Neural progenitor cell (in vitro differentiated cells): ENCODE data around the gene UROC1. TPM values are rescaled to one million over a fixed set of nuclear protein-coding genes. Genes with fewer than 3 reads are reported as not detected.

ENCODE experiments used
- DNase-seq: peaks from one replicate; pipeline ENCODE4 v3.0.0-alpha.2; 2016; ENCODE audit warnings: low spot score
- H2AFZ ChIP-seq: fragments of 200-600 bp; sonication (generic); replicated peaks from 2 replicates; pipeline ENCODE4 v1.6.1; 2016; ENCODE audit warnings: antibody characterized with exemption
- H3F3A ChIP-seq: fragments of 200-600 bp; sonication (generic); 2 replicates; pipeline ENCODE4 v1.6.1; 2016; ENCODE audit warnings: antibody characterized with exemption, low read depth
- H3K27ac ChIP-seq: fragments of 200-600 bp; sonication (generic); 2 replicates; pipeline ENCODE4 v1.5.1; 2016; ENCODE audit warnings: mild to moderate bottlenecking
- H3K27me3 ChIP-seq: fragments of 200-600 bp; sonication (generic); 2 replicates; pipeline ENCODE4 v1.6.1; 2016; ENCODE audit warnings: mild to moderate bottlenecking, moderate library complexity
- H3K36me3 ChIP-seq: fragments of 200-600 bp; sonication (generic); 2 replicates; pipeline ENCODE4 v1.5.1; 2016
- H3K4me1 ChIP-seq: fragments of 200-600 bp; sonication (generic); 2 replicates; pipeline ENCODE4 v1.6.1; 2016; ENCODE audit warnings: mixed run types
- H3K4me2 ChIP-seq: fragments of 200-600 bp; sonication (generic); 2 replicates; pipeline ENCODE4 v1.6.1; 2016
- H3K4me3 ChIP-seq: fragments of 200-600 bp; sonication (generic); 2 replicates; pipeline ENCODE4 v1.5.1; 2016
- H3K79me2 ChIP-seq: fragments of 200-600 bp; sonication (generic); 2 replicates; pipeline ENCODE4 v1.6.1; 2016; ENCODE audit warnings: low read depth
- H3K9ac ChIP-seq: fragments of 200-600 bp; sonication (generic); 2 replicates; pipeline ENCODE4 v1.6.1; 2016
- H3K9me3 ChIP-seq: fragments of 200-600 bp; sonication (generic); 2 replicates; pipeline ENCODE4 v1.5.1; 2016; ENCODE audit warnings: low read depth
- H4K20me1 ChIP-seq: fragments of 200-600 bp; sonication (generic); 2 replicates; pipeline ENCODE4 v1.6.1; 2016; ENCODE audit warnings: low read depth
- H3K27ac Mint-ChIP-seq: 3 replicates; pipeline ENCODE4 v1.8.0; 2021; ENCODE audit warnings: mixed read lengths
- H3K27me3 Mint-ChIP-seq: 2 replicates; pipeline ENCODE4 v1.8.0; 2022; ENCODE audit warnings: low read depth, mild to moderate bottlenecking, inconsistent platforms, moderate library complexity, mixed read lengths; ENCODE audit not compliant: insufficient read depth
- H3K36me3 Mint-ChIP-seq: 3 replicates; pipeline ENCODE4 v1.8.0; 2021; ENCODE audit warnings: mixed read lengths
- H3K4me1 Mint-ChIP-seq: 3 replicates; pipeline ENCODE4 v1.8.0; 2021; ENCODE audit warnings: mixed read lengths
- H3K4me3 Mint-ChIP-seq: 3 replicates; pipeline ENCODE4 v1.8.0; 2021; ENCODE audit warnings: mild to moderate bottlenecking, moderate library complexity, mixed read lengths
- H3K9me3 Mint-ChIP-seq: 3 replicates; pipeline ENCODE4 v1.8.0; 2020; ENCODE audit warnings: mixed read lengths
- CTCF ChIP-seq: fragments of 200-600 bp; sonication (generic); IDR thresholded peaks from 2 replicates; pipeline ENCODE4 v1.5.1; 2017; ENCODE audit warnings: antibody characterized with exemption, mild to moderate bottlenecking
- EZH2 ChIP-seq: fragments of 200-600 bp; sonication (generic); IDR thresholded peaks from 2 replicates; pipeline ENCODE4 v1.6.1; 2017; ENCODE audit warnings: antibody characterized with exemption, mild to moderate bottlenecking, moderate library complexity
- EZH2phosphoT487 ChIP-seq: fragments of 200-600 bp; sonication (generic); IDR thresholded peaks from 2 replicates; pipeline ENCODE4 v1.6.1; 2017; ENCODE audit warnings: antibody characterized with exemption
- total RNA-seq: library from RNA; depleted of rRNA; stranded (reverse); fragments of >200 nt; gene quantifications from 2 replicates; pipeline ENCODE4 v1.2.3, GENCODE V29; 2015; ENCODE audit warnings: low replicate concordance

Gene UROC1
- total RNA-seq, 1 donor from 2014 or later, result not detected

GRCh38 chr3:126439346-126439967 is 78.1 kb downstream of the UROC1 start:
- no peak for DNase-seq
- no peaks in the 10 kb centered on the region for H3K27me3 ChIP-seq
- peaks cover 18% of the 10 kb centered on the region for H3K4me1 ChIP-seq
- H3K36me3 ChIP-seq, result no peaks in the 10 kb centered on the region
- peaks cover 5% of the 10 kb centered on the region for H3K36me3 Mint-ChIP-seq
- H2AFZ ChIP-seq, result no peak overlapping the region
- no peaks in the 10 kb centered on the region for H4K20me1 ChIP-seq
- H3K9me3 Mint-ChIP-seq, result no peaks in the 10 kb centered on the region
- peak overlapping the region; percentile 86 for H3K27ac Mint-ChIP-seq
- H3K4me1 Mint-ChIP-seq, result peaks cover 27% of the 10 kb centered on the region
- H3K27ac ChIP-seq, result peak overlapping the region; percentile 58
- no peaks in the 10 kb centered on the region for H3K79me2 ChIP-seq
- no peak overlapping the region for H3K4me3 ChIP-seq
- peaks cover 7% of the 10 kb centered on the region for H3K27me3 Mint-ChIP-seq
- H3K4me3 Mint-ChIP-seq, result peak overlapping the region; percentile 55
- no peak for TF ChIP-seq EZH2
- TF ChIP-seq CTCF, result no peak
- no peak for TF ChIP-seq EZH2phosphoT487
- H3K9ac ChIP-seq, result no peak overlapping the region
- no peak overlapping the region for H3K4me2 ChIP-seq
- no peaks in the 10 kb centered on the region for H3F3A ChIP-seq
- no peaks in the 10 kb centered on the region for H3K9me3 ChIP-seq

DNA sequence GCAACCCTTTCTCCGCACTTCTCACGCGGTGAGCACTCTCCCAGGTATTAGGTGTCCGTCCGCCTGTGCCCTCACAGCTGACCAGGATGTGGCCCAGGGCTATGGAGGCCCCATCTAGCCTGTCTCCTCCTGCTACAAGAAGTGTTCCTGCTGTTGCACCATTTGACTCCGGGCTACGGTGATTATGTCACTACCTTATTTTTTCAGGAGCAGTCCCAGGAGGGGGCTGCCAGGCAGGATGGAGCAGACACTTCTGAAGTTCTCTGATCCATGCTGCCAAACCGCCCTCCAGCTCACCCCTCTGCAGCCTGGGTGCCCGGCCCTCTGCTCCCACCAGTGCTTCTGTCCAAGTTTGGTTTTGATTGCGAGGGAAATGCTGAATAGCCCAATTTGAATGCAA is 78.8 kb downstream of the UROC1 start:
- Histone ChIP-seq H3K27me3 (no peaks in the 10 kb centered on the region), H3K4me1 (peaks cover 18% of the 10 kb centered on the region), H2AFZ (no peak overlapping the region), H3K27ac (no peak overlapping the region), H3K4me3 (no peak overlapping the region), H4K20me1 (no peaks in the 10 kb centered on the region), H3K4me2 (no peak overlapping the region), H3K79me2 (no peaks in the 10 kb centered on the region), H3K9ac (no peak overlapping the region), H3K9me3 (no peaks in the 10 kb centered on the region), H3F3A (no peaks in the 10 kb centered on the region), H3K36me3 (no peaks in the 10 kb centered on the region)
- H3K36me3 Mint-ChIP-seq, result peaks cover 5% of the 10 kb centered on the region
- no peak overlapping the region for H3K27ac Mint-ChIP-seq
- no peak overlapping the region for H3K4me3 Mint-ChIP-seq
- no peaks in the 10 kb centered on the region for H3K9me3 Mint-ChIP-seq
- peaks cover 7% of the 10 kb centered on the region for H3K27me3 Mint-ChIP-seq
- no peak for DNase-seq
- peaks cover 28% of the 10 kb centered on the region for H3K4me1 Mint-ChIP-seq
- TF ChIP-seq EZH2 (no peak), EZH2phosphoT487 (no peak)

DNA sequence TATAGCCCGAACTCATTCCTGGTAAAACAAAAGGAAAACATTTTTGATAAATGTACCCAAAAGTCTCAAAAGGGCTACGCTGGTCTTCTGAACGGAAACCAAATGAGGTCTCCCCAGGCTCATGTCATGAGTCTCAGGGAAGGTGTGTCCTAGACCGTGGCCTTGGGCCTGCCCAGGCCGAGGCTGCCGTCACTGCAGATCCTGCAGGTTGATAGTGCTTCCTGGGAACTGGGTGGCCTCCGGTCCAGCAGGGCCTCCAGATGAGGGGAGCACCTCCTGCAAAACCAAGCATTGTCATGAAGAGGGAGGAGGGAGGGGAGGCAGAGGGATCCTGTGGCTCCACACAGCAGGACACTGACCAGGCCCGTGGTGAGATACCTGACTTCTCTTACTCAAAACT is 79.4 kb downstream of the UROC1 start:
- no peak for DNase-seq
- H3K4me3 Mint-ChIP-seq, result no peak overlapping the region
- no peaks in the 10 kb centered on the region for H3K36me3 ChIP-seq
- H3K27ac ChIP-seq, result no peak overlapping the region
- H3K4me3 ChIP-seq, result no peak overlapping the region
- no peak overlapping the region for H2AFZ ChIP-seq
- no peak overlapping the region for H3K4me2 ChIP-seq
- peaks cover 18% of the 10 kb centered on the region for H3K4me1 ChIP-seq
- H3K27ac Mint-ChIP-seq, result no peak overlapping the region
- no peaks in the 10 kb centered on the region for H3K79me2 ChIP-seq
- H3K36me3 Mint-ChIP-seq, result peaks cover 6% of the 10 kb centered on the region
- no peaks in the 10 kb centered on the region for H4K20me1 ChIP-seq
- no peak for TF ChIP-seq EZH2
- peaks cover 28% of the 10 kb centered on the region for H3K4me1 Mint-ChIP-seq
- H3K27me3 Mint-ChIP-seq, result peaks cover 7% of the 10 kb centered on the region
- no peaks in the 10 kb centered on the region for H3K27me3 ChIP-seq
- no peaks in the 10 kb centered on the region for H3K9me3 Mint-ChIP-seq
- H3F3A ChIP-seq, result no peaks in the 10 kb centered on the region
- H3K9me3 ChIP-seq, result no peaks in the 10 kb centered on the region
- no peak overlapping the region for H3K9ac ChIP-seq

DNA sequence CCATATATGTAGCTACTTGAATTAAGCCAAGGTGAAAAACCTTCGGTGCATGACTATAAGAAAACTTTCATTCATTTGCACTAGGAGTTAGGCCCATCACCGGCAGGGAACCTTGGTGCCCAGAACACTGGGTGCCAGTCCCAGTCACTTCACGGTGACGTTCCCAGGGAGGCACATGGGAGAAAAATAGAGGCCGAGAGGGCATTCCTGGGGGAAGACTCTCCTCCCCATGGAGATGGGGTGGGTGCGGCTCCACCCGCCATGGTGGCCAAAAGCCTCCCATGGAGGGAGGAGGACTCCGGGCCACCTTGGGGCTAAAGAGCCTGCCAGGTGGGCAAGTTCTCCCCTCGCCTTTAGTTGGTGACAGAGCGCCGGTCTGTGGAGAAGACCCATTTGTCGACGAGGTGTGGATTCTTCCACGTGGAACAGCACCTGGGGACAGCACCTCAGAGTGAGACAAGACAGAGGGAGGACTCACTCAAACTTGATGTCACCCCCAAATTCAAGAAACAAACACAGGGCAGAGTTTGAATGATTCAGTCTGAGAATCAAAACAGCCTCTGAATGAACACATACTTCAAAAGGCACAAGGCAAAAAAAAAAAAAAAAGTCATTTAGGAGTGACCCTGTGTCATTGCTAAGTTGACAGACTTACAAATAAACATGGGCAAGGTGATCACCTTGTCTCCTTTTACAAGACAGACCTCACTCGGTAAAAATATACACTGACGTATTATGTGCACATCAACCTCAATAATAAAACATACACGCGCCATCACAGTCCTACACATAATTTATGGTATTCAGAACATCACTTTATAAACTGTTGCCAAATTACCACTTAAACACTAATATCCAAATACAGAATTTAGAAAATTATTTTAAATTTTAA is 80.5 kb downstream of the UROC1 start:
- Histone ChIP-seq H3K36me3 (no peaks in the 10 kb centered on the region), H4K20me1 (no peaks in the 10 kb centered on the region)
- H3K9me3 Mint-ChIP-seq, result no peaks in the 10 kb centered on the region

More for the DNA sequence above, 80.5 kb downstream of the UROC1 start:
- Histone ChIP-seq H2AFZ (no peak overlapping the region), H3K79me2 (no peaks in the 10 kb centered on the region), H3K9me3 (no peaks in the 10 kb centered on the region), H3K9ac (no peak overlapping the region), H3K4me2 (no peak overlapping the region), H3K27me3 (no peaks in the 10 kb centered on the region), H3K4me3 (no peak overlapping the region), H3K27ac (no peak overlapping the region), H3K4me1 (peaks cover 18% of the 10 kb centered on the region), H3F3A (no peaks in the 10 kb centered on the region)
- no peak for TF ChIP-seq EZH2phosphoT487
- no peak for TF ChIP-seq CTCF
- no peak for TF ChIP-seq EZH2
- Mint-ChIP-seq H3K36me3 (peaks cover 10% of the 10 kb centered on the region), H3K4me3 (no peak overlapping the region), H3K4me1 (peaks cover 24% of the 10 kb centered on the region), H3K27me3 (peaks cover 8% of the 10 kb centered on the region), H3K27ac (no peak overlapping the region)
- no peak for DNase-seq
